ENCODE data around the gene MBOAT7.

DNA sequence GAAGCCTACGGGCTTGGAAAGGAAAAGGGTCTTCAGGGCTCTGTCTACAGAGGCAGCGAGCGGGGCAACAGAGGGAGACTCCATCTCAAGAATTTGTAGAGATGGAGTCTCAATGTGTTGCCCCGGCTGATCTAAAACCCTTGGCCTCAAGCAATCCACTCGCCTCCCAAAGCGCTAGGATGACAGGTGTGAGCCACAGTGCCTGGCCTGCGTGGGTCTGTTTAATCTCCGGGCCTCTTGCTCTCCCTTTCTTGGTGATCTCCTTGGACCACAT is 19.3 kb upstream of the MBOAT7 start:
- no peak for TF ChIP-seq CTCF (IDR thresholded peaks at IDR 0.05)
- no peak for TF ChIP-seq POLR2A (IDR thresholded peaks at IDR 0.05)
